ENCODE measurements around the gene ACHE.

Gene ACHE

GRCh38 chr7:100884736-100885439 lies 10.8 kb downstream of the ACHE start:
- DNase-seq (ENCODE audit: low read depth, low spot score) = no peak

GRCh38 chr7:100882785-100883526 lies 12.7 kb downstream of the ACHE start:
- DNase-seq (ENCODE audit: low read depth, low spot score) = no peak

- DNase-seq (ENCODE audit: low read depth, low spot score) = no peak
Measured at GRCh38 chr7:100882201-100882600, 13.5 kb downstream of the ACHE start.

DNA sequence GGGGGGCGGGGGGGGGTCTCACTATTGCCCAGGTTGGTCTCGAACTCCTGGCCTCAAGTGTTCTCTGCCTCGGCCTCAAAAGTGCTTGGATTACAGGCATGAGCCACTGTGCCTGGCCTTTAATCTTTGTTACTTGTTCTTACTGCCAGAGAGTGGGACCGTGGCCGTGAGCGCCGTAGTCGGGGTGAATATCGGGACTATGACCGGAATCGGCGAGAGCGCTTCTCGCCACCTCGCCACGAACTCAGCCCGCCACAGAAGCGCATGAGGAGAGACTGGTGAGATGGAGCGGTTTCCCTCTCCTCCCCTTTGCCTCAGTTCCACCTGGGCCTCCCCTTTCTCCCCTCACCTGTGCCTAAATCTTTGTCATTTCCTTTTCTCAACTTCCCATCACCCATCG lies 14.6 kb downstream of the ACHE start:
- no peak for DNase-seq (ENCODE audit: low read depth, low spot score)

GRCh38 chr7:100880645-100881044 lies 15.0 kb downstream of the ACHE start:
- DNase-seq (ENCODE audit: low read depth, low spot score) = no peak

GRCh38 chr7:100879685-100880261 lies 15.9 kb downstream of the ACHE start:
- no peak for DNase-seq (ENCODE audit: low read depth, low spot score)

DNA sequence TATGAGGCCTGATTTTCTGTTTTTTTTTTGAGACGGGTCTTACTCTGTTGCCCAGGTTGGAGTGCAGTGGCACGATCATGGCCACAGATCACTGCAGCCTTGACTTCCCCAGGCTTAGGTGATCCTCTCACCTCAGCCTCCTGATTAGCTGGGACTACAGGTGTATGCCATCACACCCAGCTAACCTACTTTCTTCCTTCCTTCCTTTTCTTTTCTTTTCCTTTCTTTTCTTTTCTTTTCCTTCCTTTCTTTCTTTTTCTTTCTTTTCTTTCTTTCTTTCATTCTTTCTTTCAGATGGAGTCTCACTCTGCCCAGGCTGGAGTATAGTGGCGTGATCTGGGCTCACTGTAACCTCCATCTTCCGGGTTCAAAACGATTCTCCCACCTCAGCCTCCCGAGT lies 17.0 kb downstream of the ACHE start:
- no peak for DNase-seq (ENCODE audit: low read depth, low spot score)

DNA sequence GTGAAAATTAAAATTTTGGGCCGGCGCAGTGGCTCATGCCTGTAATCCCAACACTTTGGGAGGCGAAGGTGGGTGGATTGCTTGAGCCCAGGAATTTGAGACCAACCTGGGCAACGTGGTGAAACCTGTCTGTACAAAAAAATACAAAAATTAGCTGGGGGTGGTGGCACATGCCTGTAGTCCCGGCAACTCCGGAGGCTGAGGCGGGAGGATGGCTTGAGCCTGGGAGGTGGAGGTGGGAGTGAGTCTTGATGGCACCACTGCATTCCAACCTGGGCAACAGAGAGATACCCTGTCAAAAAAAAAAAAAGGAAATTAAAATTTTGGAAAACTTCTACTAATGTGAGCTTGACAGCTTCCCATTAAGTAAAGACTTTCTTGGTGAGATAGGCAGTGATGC lies 17.7 kb downstream of the ACHE start:
- DNase-seq (ENCODE audit: low read depth, low spot score) = no peak

GRCh38 chr7:100875356-100875751 lies 20.3 kb downstream of the ACHE start:
- DNase-seq (ENCODE audit: low read depth, low spot score) = no peak

GRCh38 chr7:100874577-100875355 lies 20.9 kb downstream of the ACHE start, which contains the start of gene SRRT:
Gene SRRT (plus strand): TSS chr7:100875103. CDS start chr7:100875591, 488 bp downstream.
- peak; percentile 96 for DNase-seq (ENCODE audit: low read depth, low spot score)

DNA sequence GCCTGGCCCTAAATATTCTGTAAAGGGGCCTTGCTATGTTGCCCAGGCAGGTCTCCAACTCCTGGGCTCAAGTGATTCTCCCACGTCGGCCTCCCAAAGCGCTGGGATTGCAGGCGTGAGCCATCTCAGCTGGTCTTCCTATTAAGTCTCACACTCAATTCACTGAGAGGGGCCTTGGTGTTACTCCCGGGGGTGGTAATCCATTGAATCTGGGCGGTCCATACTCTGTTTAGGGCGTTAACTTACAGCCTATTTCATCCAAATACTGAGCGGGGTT lies 21.4 kb downstream of the ACHE start:
- DNase-seq (ENCODE audit: low read depth, low spot score) = no peak

- DNase-seq (ENCODE audit: low read depth, low spot score) = no peak
Measured at GRCh38 chr7:100873599-100874299, 21.9 kb downstream of the ACHE start.

- no peak for DNase-seq (ENCODE audit: low read depth, low spot score)
Measured at GRCh38 chr7:100867776-100868485, 27.8 kb downstream of the ACHE start.

GRCh38 chr7:100867040-100867775 lies 28.5 kb downstream of the ACHE start, which contains the start of gene TRIP6:
Gene TRIP6 (plus strand): TSS chr7:100867387. CDS start chr7:100867498, 111 bp downstream.
- DNase-seq (ENCODE audit: low read depth, low spot score) = peak; percentile 40

- no peak for DNase-seq (ENCODE audit: low read depth, low spot score)
Measured at GRCh38 chr7:100866729-100867039, 29.0 kb downstream of the ACHE start.

GRCh38 chr7:100865938-100866728 lies 29.6 kb downstream of the ACHE start:
- DNase-seq (ENCODE audit: low read depth, low spot score) = no peak

- DNase-seq (ENCODE audit: low read depth, low spot score) = no peak
Measured at GRCh38 chr7:100865372-100865911, 30.2 kb downstream of the ACHE start.

DNA sequence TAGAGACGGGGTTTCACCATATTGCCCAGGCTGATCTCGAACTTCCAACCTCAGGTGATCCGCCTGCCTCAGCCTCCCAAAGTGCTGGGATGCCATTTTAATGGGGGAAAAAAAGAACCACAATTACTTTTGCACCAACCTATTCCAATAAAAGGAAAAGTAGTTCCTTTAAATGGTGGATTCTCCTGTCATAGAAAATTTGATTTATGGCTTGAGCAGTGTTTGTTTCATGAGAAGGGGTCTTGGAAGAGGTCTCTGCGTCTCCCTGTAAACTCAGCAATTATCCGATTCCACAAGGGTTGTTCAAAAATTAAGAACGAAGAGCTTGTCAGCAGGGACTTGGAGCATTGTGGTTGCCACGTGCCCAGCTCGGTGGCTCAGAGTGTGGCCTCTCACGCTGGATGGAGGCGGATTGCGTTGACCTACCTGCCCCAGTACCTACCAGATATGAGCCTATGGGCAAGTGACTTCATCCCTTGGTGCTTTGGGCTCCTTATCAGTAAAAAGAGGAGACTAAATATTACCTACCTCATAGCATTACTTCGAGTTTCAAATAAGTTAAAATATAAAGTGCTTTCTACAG lies 31.3 kb downstream of the ACHE start:
- DNase-seq (ENCODE audit: low read depth, low spot score) = no peak

GRCh38 chr7:100863406-100863950 lies 32.2 kb downstream of the ACHE start:
- no peak for DNase-seq (ENCODE audit: low read depth, low spot score)

Measured in activated naive CD8-positive, alpha-beta T cell treated with anti-CD3 and anti-CD28 coated beads, Interleukin-2, amount 50 U/mL, for 16 hours (primary cell).